ENCODE results near the gene LIN7A. TPM values are rescaled to one million over a fixed set of nuclear protein-coding genes. Genes with fewer than 3 reads are reported as not detected.

The LIN7A gene
- total and polyA plus RNA-seq, 2 of the 4 experiments (the other 2 are of a cell fraction) = 10.8 to 24.7 TPM

- Histone ChIP-seq H3K27ac (ENCODE audit: insufficient read depth, low read length) (no peak overlapping the region), H4K8ac (ENCODE audit: low read depth in 2 of 2, low read length in 2 of 2) (no peak overlapping the region), H2AK9ac (replicated peaks; ENCODE audit: low read depth, low read length, poor library complexity) (no peak overlapping the region), H3K79me1 (ENCODE audit: low read depth in 1 of 2, low read length in 2 of 2) (no peaks in the 10 kb centered on the region), H3K56ac (ENCODE audit: extremely low read depth, insufficient read depth, low read length) (no peak overlapping the region), H3K4me2 (ENCODE audit: low read depth, low read length) (no peak overlapping the region), H4K20me1 (ENCODE audit: insufficient read depth, low read length) (no peaks in the 10 kb centered on the region), H4K91ac (ENCODE audit: insufficient read depth, low read depth, low read length) (no peak overlapping the region), H3K9ac (ENCODE audit: low read depth, low read length) (no peak overlapping the region), H2AFZ (replicated peaks; ENCODE audit: low read length, poor library complexity) (no peak overlapping the region), H3K4me1 (ENCODE audit: control insufficient read depth, insufficient read depth, low read length) (peaks cover 2% of the 10 kb centered on the region; the same call in 1 of the 2 replicates), H2BK120ac (ENCODE audit: low read depth, low read length) (no peak overlapping the region), H3K27me3 (ENCODE audit: control insufficient read depth, insufficient read depth, low read length) (no peaks in the 10 kb centered on the region), H2BK20ac (ENCODE audit: low read depth, low read length) (no peak overlapping the region), H2BK15ac (ENCODE audit: low read depth, low read length) (no peak overlapping the region), H2AK5ac (ENCODE audit: low read depth, low read length) (no peak overlapping the region), H3K9me1 (ENCODE audit: insufficient read depth, low read length) (no peaks in the 10 kb centered on the region), H3K36me3 (ENCODE audit: control insufficient read depth, insufficient read depth, low read length) (no peaks in the 10 kb centered on the region), H4K5ac (ENCODE audit: low read depth, low read length) (no peak overlapping the region), H3K4ac (ENCODE audit: low read depth, low read length) (no peak overlapping the region), H3K9me3 (ENCODE audit: control insufficient read depth, insufficient read depth, low read length) (no peaks in the 10 kb centered on the region), H3K23ac (ENCODE audit: low read depth, low read length) (no peak overlapping the region), H3K18ac (ENCODE audit: low read depth, low read length) (no peak overlapping the region), H3K14ac (replicated peaks; ENCODE audit: low read depth, low read length) (no peak overlapping the region), H3K4me3 (ENCODE audit: insufficient read depth, low read depth, low read length) (no peak overlapping the region), H2BK5ac (ENCODE audit: low read depth, low read length, poor library complexity, severe bottlenecking) (no peak overlapping the region)
- WGBS, 2 experiments (ENCODE audit: extremely low coverage in 2 of 2, insufficient read length in 1 of 2) = no CpG with 5 or more reads among the region's 1 CpG
- no TSS peak for BruUV-seq (replicated peaks)
- in situ Hi-C loops (cut with MboI; ENCODE audit: low sequenced_read_pairs) = loop anchor here (10.0 to 25.0 kb wide), 2 partner anchors 351 to 554 kb away; no protein-coding TSS in a partner anchor
- ChIA-PET POLR2A (ENCODE audit: unreplicated experiment) (no interaction called here), CTCF (no interaction called here)
- dilution Hi-C loops (cut with HindIII; ENCODE audit: low sequenced_read_pairs, unreplicated experiment) = no loop called here
- TF ChIP-seq POLR2A (IDR thresholded peaks at IDR 0.05; ENCODE audit: low read depth, low read length) (no peak), NFE2L2 (IDR thresholded peaks at IDR 0.05; ENCODE audit: low read depth, low read length) (no peak), RFX5 (IDR thresholded peaks at IDR 0.05; ENCODE audit: low read depth, low read length) (no peak), SMC3 (IDR thresholded peaks at IDR 0.05; ENCODE audit: low read depth, low read length) (no peak), CEBPB (IDR thresholded peaks at IDR 0.05; ENCODE audit: low read depth, low read length) (no peak), RAD21 (IDR thresholded peaks at IDR 0.05; ENCODE audit: low read length) (no peak), MAFK (IDR thresholded peaks at IDR 0.05; ENCODE audit: low read depth, low read length) (no peak), MAZ (IDR thresholded peaks at IDR 0.05; ENCODE audit: borderline replicate concordance, low read depth, low read length) (no peak), FOS (IDR thresholded peaks at IDR 0.05; ENCODE audit: low read depth, low read length) (no peak), CHD1 (IDR thresholded peaks at IDR 0.05; ENCODE audit: low read depth, low read length) (no peak)
- ATAC-seq (ENCODE audit: low read depth) (no peak), DNase-seq (no peak)
- intact Hi-C loops (cut with micrococcal nuclease) = loop anchor here (10.0 kb wide), 2 partner anchors 489 to 1211 kb away; no protein-coding TSS in a partner anchor
Measured at GRCh38 chr12:80766210-80766609, 171.5 kb downstream of the LIN7A start.

All from IMR-90 (cell line).